GM18870 (cell line): ENCODE results near the gene PUS10.
"Not testable (repeated sequence)": the region's sequence is repeated elsewhere in the genome, so short reads cannot be mapped to it uniquely, and the experiment has no call there.

Source experiments
- ATAC-seq: cut with Tn5 transposase; IDR thresholded peaks from one replicate; pipeline ENCODE4 v1.9.1; 2021; ENCODE audit warnings: moderate library complexity; ENCODE audit not compliant: unreplicated experiment

The PUS10 gene

DNA sequence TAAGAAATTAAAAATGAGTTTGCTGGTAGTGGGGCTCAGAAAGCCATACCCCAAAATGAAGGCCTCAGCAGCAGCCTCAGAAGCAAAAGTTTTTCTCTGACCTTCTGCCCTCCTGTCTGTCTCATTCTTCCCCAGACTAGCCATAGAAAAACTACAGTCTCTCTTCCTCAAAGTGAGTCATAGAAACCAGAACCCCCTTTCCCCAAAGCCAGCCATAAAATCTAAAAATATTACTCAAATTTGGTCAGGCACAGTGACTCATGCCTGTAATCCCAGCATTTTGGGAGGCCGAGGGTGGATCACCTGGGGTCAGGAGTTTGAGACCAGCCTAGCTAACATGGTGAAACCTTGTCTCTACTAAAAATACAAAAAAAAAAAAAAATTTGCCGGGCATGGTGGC is 5.8 kb downstream of the PUS10 start:
- not testable (repeated sequence) for ATAC-seq

DNA sequence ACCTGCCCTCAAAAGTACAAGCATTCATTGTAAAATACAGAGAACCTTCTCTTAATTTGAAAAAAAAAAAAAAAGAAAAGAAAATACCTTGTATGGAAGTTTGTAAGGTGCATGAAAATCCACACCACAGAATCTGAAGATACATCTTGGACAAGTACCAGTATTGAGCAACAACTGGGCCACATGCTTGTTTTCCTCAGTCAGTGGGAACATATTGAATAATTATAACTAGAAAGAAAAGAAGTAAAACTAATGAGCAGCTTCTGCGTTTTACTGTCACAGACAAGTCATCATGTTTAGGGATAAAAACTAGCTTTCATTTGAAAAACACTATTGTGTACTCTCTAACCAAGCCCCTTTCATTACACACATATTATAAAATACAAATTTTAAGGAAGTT is 6.4 kb downstream of the PUS10 start:
- no peak for ATAC-seq

DNA sequence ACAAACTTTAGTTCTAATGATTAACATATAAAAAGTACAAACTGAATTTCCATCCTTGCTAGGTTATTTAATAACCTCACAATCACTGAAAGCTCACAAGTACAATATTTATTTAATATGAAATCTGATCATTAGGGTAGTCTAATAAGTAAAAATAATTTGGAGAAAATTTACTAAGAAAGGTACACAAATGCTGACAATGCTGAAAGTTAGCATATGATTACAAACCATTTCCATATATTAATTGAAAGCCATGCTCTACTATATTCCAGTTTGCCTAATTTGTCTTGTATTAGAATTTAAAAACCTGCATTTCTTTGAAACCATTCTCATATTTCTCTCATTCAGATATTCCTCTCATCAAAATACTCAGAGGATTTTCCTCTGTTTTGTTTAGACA is 8.7 kb downstream of the PUS10 start:
- no peak for ATAC-seq

DNA sequence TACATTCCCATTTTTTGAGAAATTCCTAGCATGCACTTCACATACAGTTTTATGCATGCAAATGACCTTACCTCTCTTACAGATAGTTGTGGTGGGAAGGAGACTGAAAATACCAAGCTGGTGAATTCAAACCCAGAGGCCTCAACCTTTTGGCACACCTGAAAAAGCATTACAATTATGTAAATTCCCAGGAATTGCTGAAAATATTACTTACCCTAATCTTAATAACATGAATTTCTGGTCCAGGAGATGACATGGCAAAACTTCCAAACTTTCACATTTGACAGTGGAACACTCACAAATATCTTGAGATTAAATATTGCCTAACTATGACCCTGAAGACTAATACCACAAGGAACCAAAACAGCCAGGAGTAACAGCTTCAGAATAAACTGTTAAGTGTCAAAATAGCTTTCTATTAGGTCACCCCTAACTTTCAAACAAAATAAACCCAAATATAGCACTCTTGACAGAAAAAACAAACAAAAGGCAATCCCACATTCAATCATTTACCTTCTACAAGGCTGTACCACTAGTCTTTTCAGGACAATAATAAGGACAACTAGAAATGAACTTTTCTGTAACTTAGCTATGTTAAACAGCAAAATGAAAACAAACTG is 11.5 kb downstream of the PUS10 start:
- no peak for ATAC-seq

DNA sequence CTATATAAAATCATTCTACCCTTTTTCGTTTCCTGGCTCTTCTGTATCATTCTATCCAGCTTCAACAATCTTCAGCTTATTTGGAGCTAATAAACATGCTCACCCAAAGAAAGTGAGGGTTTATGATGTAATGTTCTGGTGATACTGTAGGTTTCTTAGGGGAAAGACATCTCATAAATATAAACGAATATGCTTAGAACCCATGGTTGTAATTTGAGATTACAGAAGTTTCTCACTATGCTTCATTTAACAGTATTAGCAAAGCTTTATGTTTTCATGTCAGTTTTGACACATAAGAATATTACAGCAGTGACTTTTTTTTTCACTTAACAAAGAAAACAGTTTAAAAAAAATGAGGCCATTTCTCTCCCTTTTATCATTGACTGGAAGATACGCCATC is 12.3 kb downstream of the PUS10 start:
- no peak for ATAC-seq

DNA sequence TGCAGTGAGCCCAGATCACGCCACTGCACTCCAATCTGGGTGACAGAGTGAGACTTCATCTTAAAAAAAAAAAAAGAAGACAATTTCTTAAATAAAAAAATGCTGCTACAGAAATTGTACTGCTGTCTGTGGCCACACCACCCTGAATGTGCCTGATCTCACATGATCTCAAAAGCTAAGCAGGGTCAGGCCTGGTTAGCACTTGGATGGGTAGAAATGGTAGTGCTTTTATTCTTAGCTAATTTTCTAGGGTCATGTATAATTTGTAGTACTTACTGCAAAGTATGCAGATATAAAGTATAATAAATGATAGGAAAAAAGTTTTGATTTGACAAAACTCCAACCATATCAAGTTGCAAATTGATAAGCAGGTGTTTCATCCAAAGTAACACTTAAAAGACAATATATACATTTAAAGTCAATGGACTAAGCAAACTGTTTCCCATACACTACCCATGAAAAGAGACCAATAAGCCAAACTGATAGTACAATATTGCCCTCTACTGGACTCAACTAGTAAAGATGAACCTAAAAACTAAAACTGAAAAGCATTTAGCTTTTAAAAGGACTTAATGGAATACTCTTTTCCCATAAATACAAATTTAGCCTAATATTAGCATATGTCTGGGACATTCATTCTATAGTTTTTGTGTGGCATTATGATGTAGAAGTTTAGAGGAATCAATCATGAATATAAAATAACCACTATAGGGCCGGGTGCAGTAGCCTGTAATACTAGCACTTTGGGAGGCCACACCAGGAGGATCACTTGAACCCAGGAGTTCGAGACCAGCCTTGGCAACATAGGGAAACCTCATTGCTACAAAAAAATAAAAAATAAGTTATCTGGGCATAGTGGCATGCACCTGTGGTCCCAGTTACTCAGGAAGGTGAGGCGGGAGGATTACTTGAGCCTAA is 19.2 kb downstream of the PUS10 start:
- no peak for ATAC-seq

DNA sequence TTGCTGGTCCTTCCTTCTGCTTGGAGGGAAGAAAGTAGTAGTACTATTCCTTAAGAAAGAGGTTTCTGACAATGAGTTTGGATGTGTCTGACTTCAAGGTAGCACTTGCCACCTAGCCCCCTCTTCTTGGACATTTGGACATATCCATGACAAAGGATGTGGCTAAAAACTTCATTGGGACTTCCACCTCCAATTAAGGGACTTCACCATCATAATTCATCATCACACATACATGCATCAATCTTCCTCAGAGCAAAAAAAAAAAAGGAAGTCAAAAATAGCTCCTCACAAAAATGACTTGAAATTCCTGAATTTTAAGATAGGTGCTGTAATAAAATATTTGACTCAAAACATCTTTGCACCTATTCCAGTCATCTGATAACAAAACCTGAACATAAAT is 23.9 kb downstream of the PUS10 start:
- no peak for ATAC-seq

DNA sequence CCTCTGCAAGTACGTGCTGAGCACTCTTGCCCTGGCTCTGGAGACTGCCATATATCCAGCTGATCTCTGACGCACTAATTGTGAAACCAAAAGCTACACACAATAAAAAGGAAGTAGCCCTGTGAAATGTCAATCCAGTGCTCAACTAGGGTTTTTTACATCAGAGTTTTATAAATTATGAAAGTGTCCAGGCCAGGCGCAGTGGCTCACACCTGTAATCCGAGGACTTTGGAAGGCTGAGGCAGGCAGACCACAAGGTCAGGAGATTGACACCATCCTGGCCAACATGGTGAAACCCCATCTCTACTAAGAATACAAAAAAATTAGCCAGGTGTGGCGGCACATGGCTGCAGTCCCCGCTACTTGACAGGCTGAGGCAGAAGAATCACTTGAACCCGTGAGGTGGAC is 25.1 kb downstream of the PUS10 start:
- ATAC-seq: peak; percentile 97

DNA sequence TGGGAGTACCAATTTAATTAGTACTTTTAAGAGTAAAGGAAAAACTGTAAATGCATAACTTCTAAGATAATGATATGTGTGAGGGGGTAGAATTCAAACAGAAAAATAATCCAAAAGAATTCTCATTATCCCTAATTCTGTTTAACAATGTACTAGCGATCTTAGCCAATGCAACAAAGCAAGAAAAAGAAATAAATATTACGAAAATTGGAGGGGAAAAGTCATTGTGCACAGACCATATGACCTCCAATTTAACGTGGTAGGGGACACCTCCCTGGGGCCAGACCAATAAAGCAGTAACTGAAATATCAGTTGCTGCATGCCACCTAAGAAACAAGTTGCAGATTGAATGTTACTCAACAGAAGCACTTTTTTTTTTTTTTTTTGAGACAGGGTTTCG is 26.4 kb downstream of the PUS10 start:
- no peak for ATAC-seq

DNA sequence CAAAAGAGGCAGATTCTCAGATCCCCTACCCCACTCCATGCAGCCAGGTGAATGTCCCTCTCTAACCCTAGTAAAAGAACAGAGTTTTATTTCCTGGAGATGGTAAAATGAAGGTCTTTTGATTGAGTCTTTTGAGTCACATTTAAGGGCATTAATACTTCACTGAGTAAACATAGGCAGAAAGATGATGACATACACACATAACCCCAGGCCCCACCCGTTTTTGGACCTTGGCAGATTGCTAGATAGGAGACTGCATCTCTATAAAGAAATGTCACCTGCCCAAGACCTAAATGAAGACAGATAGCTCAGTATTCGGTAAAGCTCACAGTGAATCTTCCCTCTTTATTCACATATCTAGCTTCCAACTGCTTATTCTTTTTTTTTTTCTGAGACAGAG is 28.8 kb downstream of the PUS10 start:
- ATAC-seq: no peak

DNA sequence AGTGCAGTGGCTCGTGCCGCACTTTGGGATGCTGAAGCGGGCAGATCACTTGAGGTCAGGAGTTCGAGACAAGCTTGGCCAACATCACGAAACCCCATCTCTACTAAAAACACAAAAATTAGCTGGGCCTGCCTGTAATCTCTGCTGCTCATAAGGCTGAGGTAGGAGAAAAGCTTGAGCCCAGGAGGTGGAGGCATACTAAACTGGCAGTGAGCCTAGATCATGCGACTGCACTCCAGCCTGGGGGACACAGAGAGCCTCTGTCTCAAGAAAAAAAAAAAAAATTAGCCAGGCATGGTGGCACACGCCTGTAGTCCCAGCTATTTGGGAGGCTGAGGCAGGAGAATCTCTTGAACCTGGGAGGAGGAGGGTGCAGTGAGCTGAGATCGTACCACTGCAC is 30.4 kb downstream of the PUS10 start:
- not testable (repeated sequence) for ATAC-seq

DNA sequence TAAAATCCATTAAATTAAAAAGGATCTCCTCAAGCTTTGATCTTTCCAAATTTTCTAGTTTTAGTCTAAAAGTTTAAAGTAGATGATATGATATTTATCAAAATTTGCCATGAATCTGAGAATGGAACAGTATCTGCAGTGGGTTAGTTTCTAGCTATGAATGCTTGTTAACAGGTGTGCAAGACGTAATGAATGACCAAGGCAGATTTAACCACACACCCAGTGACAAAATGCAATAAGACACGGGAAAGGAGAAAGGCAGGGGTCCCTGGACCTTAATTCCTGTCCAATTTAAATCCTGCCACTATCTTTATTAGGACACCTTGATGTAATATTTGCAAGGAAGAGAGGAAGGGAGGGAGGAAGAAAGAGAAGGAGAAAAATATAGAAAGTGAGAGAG is 31.0 kb downstream of the PUS10 start:
- no peak for ATAC-seq

DNA sequence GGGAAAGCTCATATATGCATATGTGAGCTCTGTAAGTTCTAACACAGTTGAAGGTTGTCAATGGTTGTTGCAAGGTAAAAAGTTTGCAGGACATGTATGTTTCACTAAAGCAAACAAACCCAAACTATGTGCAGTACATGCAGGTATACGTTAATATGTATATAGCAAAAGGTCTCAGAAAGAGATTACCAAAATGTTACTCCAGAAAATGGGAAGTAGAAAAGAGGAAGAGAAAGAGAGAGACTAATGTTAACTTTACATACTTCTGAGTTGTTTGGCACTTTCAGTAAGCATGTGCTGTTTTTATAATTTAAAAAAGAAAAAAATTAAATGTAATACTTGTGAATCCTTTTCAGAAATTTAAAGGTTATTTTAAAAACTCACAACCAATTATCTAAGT is 33.3 kb downstream of the PUS10 start:
- no peak for ATAC-seq

DNA sequence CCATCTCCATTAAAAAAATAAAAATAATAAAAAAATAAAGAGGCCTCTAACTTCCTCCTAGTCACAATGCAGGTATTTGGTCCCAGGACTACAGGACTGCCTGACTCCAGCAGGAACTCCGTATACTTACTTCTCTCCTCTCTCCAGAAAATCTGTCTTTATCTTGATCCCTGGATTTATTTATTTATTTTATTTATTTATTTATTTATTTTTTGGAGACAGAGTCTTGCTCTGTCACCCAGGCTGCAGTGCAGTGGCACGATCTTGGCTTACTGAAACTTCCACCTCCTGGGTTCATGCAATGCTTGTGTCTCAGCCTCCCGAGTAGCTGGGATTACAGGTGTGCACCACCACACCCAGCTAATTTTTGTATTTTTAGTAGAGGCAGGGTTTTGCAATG is 36.0 kb downstream of the PUS10 start:
- ATAC-seq: not testable (repeated sequence)

DNA sequence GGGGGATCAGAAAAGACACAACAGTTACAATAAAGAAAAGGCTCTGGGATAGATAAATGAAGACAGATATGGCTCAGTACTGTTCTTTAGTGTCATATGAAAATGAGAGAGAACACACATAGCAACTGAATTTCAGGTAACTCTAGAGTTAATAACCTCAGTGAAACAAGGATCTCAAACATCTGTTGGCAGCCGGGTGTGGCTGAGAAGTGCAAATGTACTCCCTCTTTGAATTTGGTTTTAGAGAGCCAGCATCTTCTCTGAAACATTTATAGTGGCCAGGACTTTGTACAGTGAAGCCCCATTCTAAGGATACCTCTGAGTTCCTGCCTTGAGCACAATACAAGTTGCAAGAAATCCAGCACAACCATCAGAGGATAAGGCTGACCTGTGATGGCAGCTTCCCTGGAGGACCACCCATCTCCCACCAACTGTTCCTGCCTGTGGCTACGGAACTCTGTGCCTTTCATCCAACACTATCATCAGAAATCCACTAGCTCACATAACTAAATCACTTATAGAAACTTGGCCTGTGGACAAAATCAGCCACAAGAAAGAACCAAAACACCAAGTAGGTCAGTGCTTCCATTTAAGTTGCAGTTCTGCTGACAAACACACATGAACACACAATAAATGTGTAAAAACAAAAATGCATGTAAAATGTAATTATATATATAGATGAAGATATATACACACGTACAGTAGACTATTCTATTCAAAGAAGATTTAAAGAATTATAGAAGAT is 37.8 kb downstream of the PUS10 start:
- no peak for ATAC-seq

DNA sequence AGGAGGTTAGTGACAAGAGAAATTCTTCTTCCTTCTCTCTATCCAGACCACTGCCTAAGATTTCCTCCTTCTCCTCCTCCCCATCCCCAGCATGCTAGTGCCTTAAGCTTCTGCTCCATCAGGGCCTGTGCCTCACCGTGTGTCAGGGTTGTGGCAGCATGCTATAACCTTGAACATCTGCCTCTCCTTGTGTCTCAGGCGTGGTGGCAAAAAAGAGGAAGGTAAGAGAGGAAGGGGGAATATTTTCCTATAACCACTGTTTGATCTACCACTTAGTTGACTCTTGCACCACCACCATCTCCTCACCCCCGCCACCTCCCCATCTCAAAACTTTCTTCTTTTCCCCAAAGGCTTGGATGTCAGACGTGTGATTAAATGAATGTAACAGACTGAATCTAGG is 38.8 kb downstream of the PUS10 start:
- no peak for ATAC-seq

DNA sequence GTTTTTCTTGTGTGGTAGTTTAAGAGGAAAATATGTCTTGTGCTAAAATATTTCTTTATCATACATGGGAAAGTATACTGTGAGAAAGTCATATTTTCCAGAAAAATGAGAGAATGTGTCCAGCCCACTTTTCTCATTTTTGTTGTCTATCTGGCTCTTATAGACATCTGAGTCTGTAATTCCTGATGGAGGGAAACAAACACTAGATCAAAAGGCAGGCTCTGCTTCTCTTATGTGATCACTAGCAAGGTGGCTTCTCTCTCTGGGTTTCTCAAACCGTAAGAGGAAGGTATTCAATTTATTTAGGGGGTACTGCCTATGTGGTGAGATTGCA is 40.5 kb downstream of the PUS10 start:
- ATAC-seq: no peak

DNA sequence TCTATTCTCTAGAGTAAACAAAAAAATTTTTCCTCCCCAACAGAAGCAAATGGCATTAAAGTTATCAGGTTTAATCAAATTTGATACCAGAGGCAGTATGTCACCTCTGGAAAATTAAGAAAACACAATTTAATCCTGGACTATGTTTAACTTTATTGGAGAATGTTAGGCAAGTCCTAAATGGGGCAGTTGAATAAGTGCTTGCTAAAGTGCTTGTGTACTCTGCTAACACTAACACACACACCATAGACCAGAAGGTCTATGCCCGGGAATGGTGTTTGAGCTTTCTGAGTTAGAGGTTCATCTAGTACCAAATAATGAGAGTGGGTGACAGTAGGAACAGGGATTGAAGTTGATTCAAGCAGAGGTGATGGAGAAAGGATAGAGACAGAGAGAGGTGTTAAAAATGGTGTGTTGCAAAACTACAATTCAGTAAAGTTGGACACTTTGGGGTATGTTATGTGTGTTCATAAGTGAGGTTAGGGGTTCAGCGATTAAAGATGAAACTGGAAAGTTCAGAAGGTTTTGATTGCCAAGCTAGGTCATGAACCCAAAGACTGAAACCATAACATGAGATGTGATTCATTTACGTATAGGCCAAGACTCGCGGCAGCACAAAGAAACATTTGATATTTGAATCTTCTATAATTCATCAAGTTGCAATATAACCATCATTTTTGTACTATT is 41.0 kb downstream of the PUS10 start:
- ATAC-seq: peak; percentile 59

DNA sequence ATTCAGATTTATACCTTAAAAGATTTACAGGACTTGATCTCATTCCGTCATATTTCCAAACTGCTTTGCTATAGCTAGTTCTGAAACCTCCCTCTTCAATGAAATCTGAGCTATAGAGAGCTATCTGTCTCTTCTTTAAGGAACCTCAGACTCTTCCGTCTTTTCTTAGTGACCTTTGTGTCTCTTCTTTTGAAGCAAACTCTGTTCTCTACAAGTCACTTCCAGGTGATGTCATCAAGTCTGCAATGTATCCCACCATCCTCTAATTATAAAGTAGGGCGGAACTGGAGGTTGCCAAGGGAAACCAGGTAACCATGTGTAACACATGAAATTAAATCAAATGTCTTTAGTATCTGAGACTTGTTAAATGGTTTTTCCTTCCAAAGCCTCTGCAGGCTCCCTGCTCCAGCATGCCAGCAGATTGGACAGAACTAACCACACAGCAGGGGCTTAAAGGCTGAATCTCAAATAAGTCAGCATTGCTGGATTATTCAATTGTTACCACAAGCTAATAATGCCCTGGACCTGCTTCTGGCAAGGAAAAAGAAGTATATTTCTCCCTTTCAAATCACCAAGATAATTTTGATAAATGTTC is 41.7 kb downstream of the PUS10 start:
- ATAC-seq: no peak

DNA sequence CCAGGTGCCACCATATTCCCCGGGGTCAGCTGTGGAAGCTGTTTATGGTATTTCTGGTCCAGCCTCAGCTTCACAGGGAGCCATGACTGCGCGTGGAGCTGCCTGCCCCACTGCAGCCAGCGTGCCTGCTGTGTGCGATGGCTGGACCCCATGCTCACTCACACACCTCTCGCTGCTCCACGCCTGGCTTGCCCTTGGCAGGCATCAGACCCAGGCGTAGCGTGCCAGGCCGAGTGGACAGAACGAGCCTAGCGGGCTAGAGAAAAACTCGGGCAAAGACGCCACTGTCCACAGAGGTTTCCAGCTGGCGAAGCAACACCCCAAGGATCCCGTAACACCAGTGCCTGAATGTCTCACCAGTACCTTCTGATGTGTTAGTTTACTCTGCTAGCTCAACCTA is 43.4 kb downstream of the PUS10 start:
- ATAC-seq: no peak

DNA sequence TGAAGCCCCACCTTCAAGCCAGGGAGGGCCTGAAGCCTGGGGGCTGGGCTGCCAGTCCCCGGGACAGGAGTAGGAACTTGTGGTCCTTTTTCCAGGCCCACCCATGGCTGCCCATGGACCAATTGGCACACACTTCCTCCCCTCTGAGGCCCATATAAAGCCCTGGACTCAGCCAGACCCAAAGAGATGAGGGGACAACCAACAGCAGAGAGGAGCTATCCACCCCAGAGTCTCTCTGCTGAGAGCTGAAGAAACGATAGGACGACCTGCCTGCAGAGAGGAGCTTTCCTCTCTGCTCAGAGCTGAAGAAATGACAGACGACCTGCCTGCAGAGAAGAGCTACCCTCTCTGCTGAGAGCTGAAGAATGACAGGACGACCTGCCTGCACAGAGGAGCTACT is 44.4 kb downstream of the PUS10 start:
- ATAC-seq: no peak
